ENCODE measurements around the gene USH1G.

Gene USH1G

GRCh38 chr17:74921769-74922168, 1.3 kb downstream of the USH1G start:
- no peak for TF ChIP-seq CTCF (IDR thresholded peaks at IDR 0.05; ENCODE audit: extremely low read depth, insufficient read depth, missing control alignments)
- DNase-seq (ENCODE audit: low spot score), result no peak
- in situ Hi-C loops (cut with MboI; ENCODE audit: low pct_unique_long_range_greater_than_20kb, low sequenced_read_pairs, unreplicated experiment), result no loop called here

GRCh38 chr17:74921026-74921681, 1.9 kb downstream of the USH1G start:
- in situ Hi-C loops (cut with MboI; ENCODE audit: low pct_unique_long_range_greater_than_20kb, low sequenced_read_pairs, unreplicated experiment), result no loop called here
- DNase-seq (ENCODE audit: low spot score), result no peak
- TF ChIP-seq CTCF (IDR thresholded peaks at IDR 0.05; ENCODE audit: extremely low read depth, insufficient read depth, missing control alignments), result no peak

GRCh38 chr17:74920642-74921025, 2.4 kb downstream of the USH1G start:
- no peak for TF ChIP-seq CTCF (IDR thresholded peaks at IDR 0.05; ENCODE audit: extremely low read depth, insufficient read depth, missing control alignments)
- DNase-seq (ENCODE audit: low spot score), result no peak
- in situ Hi-C loops (cut with MboI; ENCODE audit: low pct_unique_long_range_greater_than_20kb, low sequenced_read_pairs, unreplicated experiment), result no loop called here

- in situ Hi-C loops (cut with MboI; ENCODE audit: low pct_unique_long_range_greater_than_20kb, low sequenced_read_pairs, unreplicated experiment), result no loop called here
- TF ChIP-seq CTCF (IDR thresholded peaks at IDR 0.05; ENCODE audit: extremely low read depth, insufficient read depth, missing control alignments), result no peak
- DNase-seq (ENCODE audit: low spot score), result no peak
Observed at GRCh38 chr17:74920306-74920620, 2.8 kb downstream of the USH1G start.

GRCh38 chr17:74919440-74920305, 3.4 kb downstream of the USH1G start:
- no peak for DNase-seq (ENCODE audit: low spot score)
- no peak for TF ChIP-seq CTCF (IDR thresholded peaks at IDR 0.05; ENCODE audit: extremely low read depth, insufficient read depth, missing control alignments)
- in situ Hi-C loops (cut with MboI; ENCODE audit: low pct_unique_long_range_greater_than_20kb, low sequenced_read_pairs, unreplicated experiment), result no loop called here

GRCh38 chr17:74918906-74919305, 4.1 kb downstream of the USH1G start:
- in situ Hi-C loops (cut with MboI; ENCODE audit: low pct_unique_long_range_greater_than_20kb, low sequenced_read_pairs, unreplicated experiment), result no loop called here
- no peak for DNase-seq (ENCODE audit: low spot score)
- TF ChIP-seq CTCF (IDR thresholded peaks at IDR 0.05; ENCODE audit: extremely low read depth, insufficient read depth, missing control alignments), result no peak

All from GM13977 (cell line).